Gastroesophageal sphincter (tissue), 3 donors: Measurements from ENCODE around the gene CUX1.

ENCODE experiments used
- EP300 ChIP-seq: sonication (generic); formaldehyde crosslinking; IDR thresholded peaks from one replicate; pipeline ENCODE4 v1.6.1; 2017; ENCODE audit warnings: antibody characterized with exemption, mild to moderate bottlenecking
- POLR2A ChIP-seq, 2 donors: fragments of 450-650 bp; IDR thresholded peaks; one replicate each; pipeline ENCODE4 v1.6.1; 2017; ENCODE audit warnings: antibody characterized with exemption in 2 of 2, mild to moderate bottlenecking in 2 of 2, moderate library complexity in 1 of 2
- POLR2AphosphoS5 ChIP-seq: sonication (generic); formaldehyde crosslinking; IDR thresholded peaks from one replicate; pipeline ENCODE4 v1.6.1; 2017; ENCODE audit warnings: antibody characterized with exemption
- TF ChIP-seq, protein P1 (sequence below), 4 experiments: fragments of 200-600 bp in 2 of 4; fragments of 450-650 bp in 2 of 4; sonication (generic) in 1 of 4; IDR thresholded peaks; one replicate each; pipeline ENCODE4 v1.5.1; 2017 to 2019; ENCODE audit warnings: antibody characterized with exemption in 4 of 4, mild to moderate bottlenecking in 2 of 4, moderate library complexity in 2 of 4

DNA sequence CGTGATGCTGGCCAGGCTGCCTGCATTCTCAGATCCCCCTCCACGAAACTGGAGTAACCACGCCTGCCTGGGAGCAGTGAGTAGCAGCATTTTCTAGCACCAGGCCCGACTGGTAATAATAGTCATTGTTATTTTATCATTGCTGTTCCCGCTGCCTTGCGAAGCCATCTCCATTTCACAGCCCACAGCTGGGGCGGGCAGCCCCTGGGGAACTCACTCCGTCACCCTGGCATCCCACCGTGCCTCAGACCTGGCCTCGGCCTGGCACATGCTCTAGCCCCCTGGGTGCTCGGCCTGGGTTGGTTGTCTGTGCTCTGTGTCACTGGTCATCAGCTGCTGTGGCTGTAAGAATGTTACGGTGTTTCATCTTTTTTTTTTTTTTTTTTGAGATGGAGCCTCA, 411.5 kb downstream of the CUX1 start:
- TF ChIP-seq, protein P1, sequence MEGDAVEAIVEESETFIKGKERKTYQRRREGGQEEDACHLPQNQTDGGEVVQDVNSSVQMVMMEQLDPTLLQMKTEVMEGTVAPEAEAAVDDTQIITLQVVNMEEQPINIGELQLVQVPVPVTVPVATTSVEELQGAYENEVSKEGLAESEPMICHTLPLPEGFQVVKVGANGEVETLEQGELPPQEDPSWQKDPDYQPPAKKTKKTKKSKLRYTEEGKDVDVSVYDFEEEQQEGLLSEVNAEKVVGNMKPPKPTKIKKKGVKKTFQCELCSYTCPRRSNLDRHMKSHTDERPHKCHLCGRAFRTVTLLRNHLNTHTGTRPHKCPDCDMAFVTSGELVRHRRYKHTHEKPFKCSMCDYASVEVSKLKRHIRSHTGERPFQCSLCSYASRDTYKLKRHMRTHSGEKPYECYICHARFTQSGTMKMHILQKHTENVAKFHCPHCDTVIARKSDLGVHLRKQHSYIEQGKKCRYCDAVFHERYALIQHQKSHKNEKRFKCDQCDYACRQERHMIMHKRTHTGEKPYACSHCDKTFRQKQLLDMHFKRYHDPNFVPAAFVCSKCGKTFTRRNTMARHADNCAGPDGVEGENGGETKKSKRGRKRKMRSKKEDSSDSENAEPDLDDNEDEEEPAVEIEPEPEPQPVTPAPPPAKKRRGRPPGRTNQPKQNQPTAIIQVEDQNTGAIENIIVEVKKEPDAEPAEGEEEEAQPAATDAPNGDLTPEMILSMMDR (IDR thresholded peaks at IDR 0.05): no peak
- TF ChIP-seq POLR2A (IDR thresholded peaks at IDR 0.05): no peak
- TF ChIP-seq POLR2AphosphoS5: no peak
- TF ChIP-seq EP300: no peak
